ENCODE results near the gene CCDC150.
"Not testable (repeated sequence)": the region's sequence is repeated elsewhere in the genome, so short reads cannot be mapped to it uniquely, and the experiment has no call there.

DNA sequence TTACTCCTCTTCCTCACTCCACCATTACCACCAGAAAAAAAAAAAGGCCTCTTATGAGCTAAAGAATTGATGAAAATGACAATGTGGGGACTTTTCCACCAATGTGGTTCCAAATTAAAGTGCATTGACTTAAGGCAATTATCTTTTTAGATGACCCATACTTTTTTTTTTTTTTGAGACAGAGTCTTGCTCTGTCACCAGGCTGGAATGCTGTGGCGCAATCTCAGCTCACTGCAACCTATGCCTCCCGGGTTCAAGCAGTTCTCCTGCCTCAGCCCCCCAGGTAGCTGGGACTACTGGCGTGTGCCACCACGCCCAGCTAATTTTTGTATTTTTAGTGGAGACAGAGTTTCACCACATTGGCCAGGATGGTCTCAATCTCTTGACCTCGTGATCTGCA is 31.6 kb upstream of the CCDC150 start:
- TF ChIP-seq, protein P1, sequence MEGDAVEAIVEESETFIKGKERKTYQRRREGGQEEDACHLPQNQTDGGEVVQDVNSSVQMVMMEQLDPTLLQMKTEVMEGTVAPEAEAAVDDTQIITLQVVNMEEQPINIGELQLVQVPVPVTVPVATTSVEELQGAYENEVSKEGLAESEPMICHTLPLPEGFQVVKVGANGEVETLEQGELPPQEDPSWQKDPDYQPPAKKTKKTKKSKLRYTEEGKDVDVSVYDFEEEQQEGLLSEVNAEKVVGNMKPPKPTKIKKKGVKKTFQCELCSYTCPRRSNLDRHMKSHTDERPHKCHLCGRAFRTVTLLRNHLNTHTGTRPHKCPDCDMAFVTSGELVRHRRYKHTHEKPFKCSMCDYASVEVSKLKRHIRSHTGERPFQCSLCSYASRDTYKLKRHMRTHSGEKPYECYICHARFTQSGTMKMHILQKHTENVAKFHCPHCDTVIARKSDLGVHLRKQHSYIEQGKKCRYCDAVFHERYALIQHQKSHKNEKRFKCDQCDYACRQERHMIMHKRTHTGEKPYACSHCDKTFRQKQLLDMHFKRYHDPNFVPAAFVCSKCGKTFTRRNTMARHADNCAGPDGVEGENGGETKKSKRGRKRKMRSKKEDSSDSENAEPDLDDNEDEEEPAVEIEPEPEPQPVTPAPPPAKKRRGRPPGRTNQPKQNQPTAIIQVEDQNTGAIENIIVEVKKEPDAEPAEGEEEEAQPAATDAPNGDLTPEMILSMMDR (IDR thresholded peaks at IDR 0.05): not testable (repeated sequence)
- not testable (repeated sequence) for TF ChIP-seq POLR2A, POLR2AphosphoS5 (IDR thresholded peaks at IDR 0.05)

Data from prostate gland (tissue), 2 donors.